Amniotic stem cell (primary cell): Measurements from ENCODE around the gene GOLGA2.

ENCODE experiments used
- DNase-seq: peaks from one replicate; lab custom pipeline; 2025; lab: John Stamatoyannopoulos, UW

GOLGA2 gene

GRCh38 chr9:128275198-128276007 is at the start of gene GOLGA2:
TSS of gene GOLGA2 (minus strand) at chr9:128276007. CDS start at chr9:128275976, 31 bp downstream.
- peak; percentile 72 for DNase-seq

- DNase-seq = no peak
Observed at GRCh38 chr9:128324401-128324800, 48.6 kb upstream of the GOLGA2 start.

- DNase-seq = no peak
Observed at GRCh38 chr9:128323791-128324190, 48.0 kb upstream of the GOLGA2 start.

- DNase-seq = no peak
Observed at GRCh38 chr9:128323212-128323730, 47.5 kb upstream of the GOLGA2 start.

GRCh38 chr9:128322404-128323211 is 46.8 kb upstream of the GOLGA2 start, which contains the start of the genes COQ4 and TRUB2:
TSS of gene COQ4 (plus strand) at chr9:128322839. CDS start at chr9:128322859, 20 bp downstream.
TSS of gene TRUB2 (minus strand) at chr9:128322447. CDS start at chr9:128322408, 39 bp downstream.
- peak; percentile 87 for DNase-seq

GRCh38 chr9:128321879-128322403 is 46.1 kb upstream of the GOLGA2 start:
- DNase-seq = no peak

GRCh38 chr9:128321343-128321742 is 45.5 kb upstream of the GOLGA2 start:
- DNase-seq = no peak

GRCh38 chr9:128317629-128318028 is 41.8 kb upstream of the GOLGA2 start:
- DNase-seq = no peak

GRCh38 chr9:128316421-128316820 is 40.6 kb upstream of the GOLGA2 start:
- no peak for DNase-seq

GRCh38 chr9:128314697-128315096 is 38.9 kb upstream of the GOLGA2 start:
- no peak for DNase-seq

- no peak for DNase-seq
Observed at GRCh38 chr9:128310461-128310860, 34.7 kb upstream of the GOLGA2 start.

- no peak for DNase-seq
Observed at GRCh38 chr9:128309551-128309950, 33.7 kb upstream of the GOLGA2 start.

- no peak for DNase-seq
Observed at GRCh38 chr9:128304971-128305288, 29.1 kb upstream of the GOLGA2 start.

- no peak for DNase-seq
Observed at GRCh38 chr9:128304136-128304970, 28.5 kb upstream of the GOLGA2 start.

- DNase-seq = no peak
Observed at GRCh38 chr9:128298535-128299482, 23.0 kb upstream of the GOLGA2 start.

GRCh38 chr9:128297221-128297773 is 21.5 kb upstream of the GOLGA2 start:
- DNase-seq = no peak

- DNase-seq = no peak
Observed at GRCh38 chr9:128296340-128297220, 20.8 kb upstream of the GOLGA2 start.

- no peak for DNase-seq
Observed at GRCh38 chr9:128294142-128294541, 18.3 kb upstream of the GOLGA2 start.

- DNase-seq = no peak
Observed at GRCh38 chr9:128293091-128293490, 17.3 kb upstream of the GOLGA2 start.
